Measurements from ENCODE around the gene FUBP1. TPM values are rescaled to one million over a fixed set of nuclear protein-coding genes. Genes with fewer than 3 reads are reported as not detected.

Gene FUBP1
- total and polyA plus RNA-seq, 10 donors, result 52.5 to 196 (median 157) TPM

- no peak for TF ChIP-seq POLR2AphosphoS5 (IDR thresholded peaks at IDR 0.05)
- no peak for TF ChIP-seq POLR2A (IDR thresholded peaks at IDR 0.05)
- TF ChIP-seq, protein P1, sequence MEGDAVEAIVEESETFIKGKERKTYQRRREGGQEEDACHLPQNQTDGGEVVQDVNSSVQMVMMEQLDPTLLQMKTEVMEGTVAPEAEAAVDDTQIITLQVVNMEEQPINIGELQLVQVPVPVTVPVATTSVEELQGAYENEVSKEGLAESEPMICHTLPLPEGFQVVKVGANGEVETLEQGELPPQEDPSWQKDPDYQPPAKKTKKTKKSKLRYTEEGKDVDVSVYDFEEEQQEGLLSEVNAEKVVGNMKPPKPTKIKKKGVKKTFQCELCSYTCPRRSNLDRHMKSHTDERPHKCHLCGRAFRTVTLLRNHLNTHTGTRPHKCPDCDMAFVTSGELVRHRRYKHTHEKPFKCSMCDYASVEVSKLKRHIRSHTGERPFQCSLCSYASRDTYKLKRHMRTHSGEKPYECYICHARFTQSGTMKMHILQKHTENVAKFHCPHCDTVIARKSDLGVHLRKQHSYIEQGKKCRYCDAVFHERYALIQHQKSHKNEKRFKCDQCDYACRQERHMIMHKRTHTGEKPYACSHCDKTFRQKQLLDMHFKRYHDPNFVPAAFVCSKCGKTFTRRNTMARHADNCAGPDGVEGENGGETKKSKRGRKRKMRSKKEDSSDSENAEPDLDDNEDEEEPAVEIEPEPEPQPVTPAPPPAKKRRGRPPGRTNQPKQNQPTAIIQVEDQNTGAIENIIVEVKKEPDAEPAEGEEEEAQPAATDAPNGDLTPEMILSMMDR (IDR thresholded peaks at IDR 0.05 in 8 of 11, conservative IDR thresholded peaks at IDR 0.05 in 3 of 11), result no peak
- H3K36me3 ChIP-seq, result no peaks in the 10 kb centered on the region
- no peaks in the 10 kb centered on the region for H3K9me3 ChIP-seq
- 90 to 98% (median 96%) methylated on average over 2 of the region's 2 CpGs for WGBS, 5 donors
- DNase-seq, result no peak
- H3K4me1 ChIP-seq, result no peaks in the 10 kb centered on the region
- H3K27me3 ChIP-seq (replicated peaks in 1 of 7), result no peaks in the 10 kb centered on the region
- no peak overlapping the region for H3K4me3 ChIP-seq
- intact Hi-C loops (cut with DNase I; ENCODE audit: low total_unique reads), result no loop called here
- H3K27ac ChIP-seq, result no peak overlapping the region
Measured at GRCh38 chr1:77906019-77906545, 72.8 kb downstream of the FUBP1 start.

GRCh38 chr1:77905603-77906002 lies 73.3 kb downstream of the FUBP1 start:
- TF ChIP-seq, protein P1 (IDR thresholded peaks at IDR 0.05 in 8 of 11, conservative IDR thresholded peaks at IDR 0.05 in 3 of 11), result no peak
- TF ChIP-seq POLR2A (IDR thresholded peaks at IDR 0.05) (no peak), POLR2AphosphoS5 (IDR thresholded peaks at IDR 0.05) (no peak)

GRCh38 chr1:77900687-77901293 lies 78.1 kb downstream of the FUBP1 start:
- H3K9me3 ChIP-seq, result no peaks in the 10 kb centered on the region
- no peaks in the 10 kb centered on the region for H3K4me1 ChIP-seq
- H3K36me3 ChIP-seq, result no peaks in the 10 kb centered on the region
- TF ChIP-seq POLR2A (IDR thresholded peaks at IDR 0.05), result no peak
- no peak for TF ChIP-seq POLR2AphosphoS5 (IDR thresholded peaks at IDR 0.05)
- TF ChIP-seq, protein P1 (IDR thresholded peaks at IDR 0.05 in 8 of 11, conservative IDR thresholded peaks at IDR 0.05 in 3 of 11), result peak in 7 of 11 experiments; percentile 28 to 49 (median 31)
- intact Hi-C loops (cut with DNase I; ENCODE audit: low total_unique reads), result no loop called here
- H3K27me3 ChIP-seq (replicated peaks in 1 of 7), result no peaks in the 10 kb centered on the region
- no peak overlapping the region for H3K4me3 ChIP-seq
- H3K27ac ChIP-seq, result no peak overlapping the region
- 35 to 41% (median 37%) methylated on average over 4 of the region's 4 CpGs for WGBS, 5 donors
- no peak for DNase-seq

More at GRCh38 chr1:77905603-77906002, 73.3 kb downstream of the FUBP1 start:
- no peak for DNase-seq
- H3K4me1 ChIP-seq, result no peaks in the 10 kb centered on the region
- H3K4me3 ChIP-seq, result no peak overlapping the region
- H3K36me3 ChIP-seq, result no peaks in the 10 kb centered on the region
- no peaks in the 10 kb centered on the region for H3K9me3 ChIP-seq
- H3K27ac ChIP-seq, result no peak overlapping the region
- 47 to 85% (median 72%) methylated on average over 1 of the region's 1 CpG for WGBS, 5 donors
- intact Hi-C loops (cut with DNase I; ENCODE audit: low total_unique reads), result no loop called here
- no peaks in the 10 kb centered on the region for H3K27me3 ChIP-seq (replicated peaks in 1 of 7)

GRCh38 chr1:77899647-77900320 lies 79.1 kb downstream of the FUBP1 start:
- DNase-seq, result no peak
- 73 to 92% (median 82%) methylated on average over 4 of the region's 4 CpGs for WGBS, 5 donors
- intact Hi-C loops (cut with DNase I; ENCODE audit: low total_unique reads), result no loop called here
- Histone ChIP-seq H3K4me1 (no peaks in the 10 kb centered on the region), H3K4me3 (no peak overlapping the region), H3K27ac (no peak overlapping the region), H3K36me3 (no peaks in the 10 kb centered on the region), H3K9me3 (no peaks in the 10 kb centered on the region), H3K27me3 (replicated peaks in 1 of 7) (no peaks in the 10 kb centered on the region)
- no peak for TF ChIP-seq POLR2AphosphoS5 (IDR thresholded peaks at IDR 0.05)
- TF ChIP-seq, protein P1 (IDR thresholded peaks at IDR 0.05 in 8 of 11, conservative IDR thresholded peaks at IDR 0.05 in 3 of 11), result no peak
- TF ChIP-seq POLR2A (IDR thresholded peaks at IDR 0.05), result no peak

Data from spleen (tissue), 11 donors.